Measurements from ENCODE around the gene KLF13.

GRCh38 chr15:31403606-31404005, 77.0 kb downstream of the KLF13 start:
- TF ChIP-seq POLR2AphosphoS5 (IDR thresholded peaks at IDR 0.05) (no peak), POLR2A (IDR thresholded peaks at IDR 0.05) (no peak), CTCF (IDR thresholded peaks at IDR 0.05) (no peak)

Data from sigmoid colon (tissue), 4 donors.